Mucosa of descending colon (tissue), 3 donors: ENCODE data around the gene NHSL2. TPM values are rescaled to one million over a fixed set of nuclear protein-coding genes. Genes with fewer than 3 reads are reported as not detected.
"Not testable (repeated sequence)": the region's sequence is repeated elsewhere in the genome, so short reads cannot be mapped to it uniquely, and the experiment has no call there.

Source experiments
- ATAC-seq: fragments of 200-7000 bp; cut with Tn5 transposase; one replicate; pipeline ENCODE4 v1.9.1; 2020; ENCODE audit warnings: mild to moderate bottlenecking, moderate library complexity
- DNase-seq, 3 donors: peaks; one replicate each; pipeline ENCODE4 v3.0.0-alpha.2; 2020
- H3K36me3 ChIP-seq: fragments of 200-600 bp; one replicate; pipeline ENCODE4 v1.8.0; 2021; ENCODE audit warnings: low read depth, mild to moderate bottlenecking
- H3K4me1 ChIP-seq: fragments of 200-600 bp; one replicate; pipeline ENCODE4 v1.8.0; 2021; ENCODE audit warnings: low read depth, mild to moderate bottlenecking
- H3K4me3 ChIP-seq: fragments of 200-600 bp; one replicate; pipeline ENCODE4 v1.8.0; 2021; ENCODE audit warnings: mild to moderate bottlenecking
- H3K9me3 ChIP-seq: fragments of 200-600 bp; one replicate; pipeline ENCODE4 v1.8.0; 2021; ENCODE audit warnings: mild to moderate bottlenecking
- CTCF ChIP-seq: fragments of 200-600 bp; IDR thresholded peaks from one replicate; pipeline ENCODE4 v1.8.0; 2022; ENCODE audit warnings: antibody characterized with exemption, mild to moderate bottlenecking
- intact Hi-C, 2 donors: fragments of 100-400 bp; cut with DNase I in 1 of 2; cut with micrococcal nuclease in 1 of 2; formaldehyde crosslinking; loops; one replicate each; pipeline versions ENCODE4 v1.11.0 to v1.11.1; 2022; cut with DNase I, micrococcal nuclease
- total RNA-seq, 3 donors: library from RNA; stranded (reverse); fragmentation: NEBNext Ultra II Directional in 2 of 3; extraction: Animal tissue kit (Norgen Biotek cat#: 25700) in 2 of 3; gene quantifications; one replicate each; pipeline versions ENCODE4 v1.2.1 to v1.2.4, GENCODE V29; 2021 to 2023
- donor health status: DM: no; HTN: no; CAD: no; lungs with moderate emphysema.
- donor health status: DM: no; HTN: no; CAD: no.
- donor health status: DM: no; HTN: yes; CAD: no.

The NHSL2 gene
- total RNA-seq, 3 donors from 2014 or later, result 1.2 to 11.8 (median 4.8) TPM

- H3K9me3 ChIP-seq, result no peaks in the 10 kb centered on the region
- ATAC-seq, result no peak
- H3K4me3 ChIP-seq, result no peak overlapping the region
- H3K4me1 ChIP-seq, result no peaks in the 10 kb centered on the region
- DNase-seq, result no peak
- no peak for TF ChIP-seq CTCF
- H3K36me3 ChIP-seq, result no peaks in the 10 kb centered on the region
- intact Hi-C loops, result no loop called here
Observed at GRCh38 chrX:71949844-71950445, 39.3 kb downstream of the NHSL2 start.

GRCh38 chrX:71953391-71953790, 42.7 kb downstream of the NHSL2 start:
- intact Hi-C loops, result no loop called here
- H3K9me3 ChIP-seq, result no peaks in the 10 kb centered on the region
- no peaks in the 10 kb centered on the region for H3K36me3 ChIP-seq
- DNase-seq (no peak), ATAC-seq (no peak)
- no peaks in the 10 kb centered on the region for H3K4me1 ChIP-seq
- no peak for TF ChIP-seq CTCF
- H3K4me3 ChIP-seq, result no peak overlapping the region

GRCh38 chrX:71953946-71954345, 43.3 kb downstream of the NHSL2 start:
- DNase-seq (no peak), ATAC-seq (no peak)
- no peak for TF ChIP-seq CTCF
- intact Hi-C loops, result no loop called here
- Histone ChIP-seq H3K36me3 (no peaks in the 10 kb centered on the region), H3K9me3 (no peaks in the 10 kb centered on the region), H3K4me3 (no peak overlapping the region), H3K4me1 (no peaks in the 10 kb centered on the region)

GRCh38 chrX:71954458-71954857, 43.8 kb downstream of the NHSL2 start:
- ATAC-seq, result no peak
- Histone ChIP-seq H3K4me1 (no peaks in the 10 kb centered on the region), H3K4me3 (no peak overlapping the region), H3K36me3 (no peaks in the 10 kb centered on the region), H3K9me3 (no peaks in the 10 kb centered on the region)
- no peak for TF ChIP-seq CTCF
- intact Hi-C loops, result no loop called here
- DNase-seq, result no peak

- DNase-seq, result no peak
- Histone ChIP-seq H3K4me1 (no peaks in the 10 kb centered on the region), H3K4me3 (no peak overlapping the region), H3K36me3 (no peaks in the 10 kb centered on the region), H3K9me3 (no peaks in the 10 kb centered on the region)
- TF ChIP-seq CTCF, result no peak
- ATAC-seq, result no peak
- intact Hi-C loops, result no loop called here
Observed at GRCh38 chrX:71955530-71956120, 45.0 kb downstream of the NHSL2 start.

GRCh38 chrX:71958281-71958675, 47.6 kb downstream of the NHSL2 start:
- no peak for DNase-seq

GRCh38 chrX:71964184-71964583, 53.5 kb downstream of the NHSL2 start:
- intact Hi-C loops, result not testable (repeated sequence)

More at GRCh38 chrX:71958281-71958675, 47.6 kb downstream of the NHSL2 start:
- Histone ChIP-seq H3K4me3 (no peak overlapping the region), H3K9me3 (no peaks in the 10 kb centered on the region), H3K36me3 (no peaks in the 10 kb centered on the region), H3K4me1 (no peaks in the 10 kb centered on the region)
- no peak for ATAC-seq
- intact Hi-C loops, result no loop called here
- no peak for TF ChIP-seq CTCF

More at GRCh38 chrX:71964184-71964583, 53.5 kb downstream of the NHSL2 start:
- H3K9me3 ChIP-seq, DNase-seq, H3K4me3 ChIP-seq, H3K4me1 ChIP-seq, H3K36me3 ChIP-seq, ATAC-seq: not testable (repeated sequence)
